WTC11 (cell line): ENCODE measurements around the gene SSB. TPM values are rescaled to one million over a fixed set of nuclear protein-coding genes. Genes with fewer than 3 reads are reported as not detected.

ENCODE experiments used
- ATF1 ChIP-seq: sonication (generic); formaldehyde crosslinking; IDR thresholded peaks from 2 replicates; pipeline ENCODE4 v1.8.1; 2023; ENCODE audit warnings: mild to moderate bottlenecking, moderate library complexity, missing genetic modification reagents
- CBFB ChIP-seq: sonication (generic); formaldehyde crosslinking; IDR thresholded peaks from 2 replicates; pipeline ENCODE4 v1.8.1; 2022; ENCODE audit warnings: mild to moderate bottlenecking, low read depth, missing genetic modification reagents
- CREB1 ChIP-seq: sonication (generic); formaldehyde crosslinking; IDR thresholded peaks from 2 replicates; pipeline ENCODE4 v1.8.0; 2023; ENCODE audit warnings: mild to moderate bottlenecking, missing genetic modification reagents
- HMGA2 ChIP-seq: fragments of 250-450 bp; sonication (Bioruptor Pico); IDR thresholded peaks from 2 replicates; pipeline ENCODE4 v1.4.0; 2021; ENCODE audit warnings: mild to moderate bottlenecking, moderate library complexity
- JUN ChIP-seq: sonication (generic); formaldehyde crosslinking; IDR thresholded peaks from 2 replicates; pipeline ENCODE4 v1.8.0; 2023; ENCODE audit warnings: mild to moderate bottlenecking, missing genetic modification reagents
- MYBL2 ChIP-seq: sonication (generic); formaldehyde crosslinking; IDR thresholded peaks from 2 replicates; pipeline ENCODE4 v1.8.1; 2023; ENCODE audit warnings: mild to moderate bottlenecking, moderate library complexity, missing genetic modification reagents
- NFYB ChIP-seq: sonication (generic); formaldehyde crosslinking; conservative IDR thresholded peaks from 2 replicates; pipeline ENCODE4 v1.8.0; 2022; ENCODE audit warnings: low read depth, missing genetic modification reagents
- PRRX2 ChIP-seq: fragments of 250-450 bp; sonication (Bioruptor Pico); IDR thresholded peaks from 2 replicates; pipeline ENCODE4 v1.8.0; 2021; ENCODE audit warnings: mild to moderate bottlenecking
- TEAD4 ChIP-seq: sonication (generic); formaldehyde crosslinking; IDR thresholded peaks from 2 replicates; pipeline ENCODE4 v1.8.0; 2022; ENCODE audit warnings: mild to moderate bottlenecking, missing genetic modification reagents
- TP53 ChIP-seq: sonication (generic); formaldehyde crosslinking; IDR thresholded peaks from 2 replicates; pipeline ENCODE4 v1.8.1; 2023; ENCODE audit warnings: mild to moderate bottlenecking, missing genetic modification reagents
- ZNF138 ChIP-seq: sonication (generic); formaldehyde crosslinking; conservative IDR thresholded peaks from 2 replicates; pipeline ENCODE4 v1.8.1; 2022; ENCODE audit warnings: mild to moderate bottlenecking, moderate library complexity, missing genetic modification reagents
- ZNF219 ChIP-seq: sonication (generic); formaldehyde crosslinking; IDR thresholded peaks from 2 replicates; pipeline ENCODE4 v1.8.0; 2023; ENCODE audit warnings: missing genetic modification reagents, mild to moderate bottlenecking, borderline replicate concordance
- ZNF232 ChIP-seq: sonication (generic); formaldehyde crosslinking; IDR thresholded peaks from 2 replicates; pipeline ENCODE4 v1.8.0; 2022; ENCODE audit warnings: mild to moderate bottlenecking, missing genetic modification reagents
- ZNF317 ChIP-seq: sonication (generic); formaldehyde crosslinking; IDR thresholded peaks from 2 replicates; pipeline ENCODE4 v1.8.1; 2023; ENCODE audit warnings: low read depth, mild to moderate bottlenecking, moderate library complexity, missing genetic modification reagents, borderline replicate concordance
- ZNF396 ChIP-seq: fragments of 250-450 bp; sonication (Bioruptor Pico); IDR thresholded peaks from 2 replicates; pipeline ENCODE4 v1.8.0; 2021; ENCODE audit warnings: mild to moderate bottlenecking, moderate library complexity, borderline replicate concordance
- total RNA-seq: library from RNA; stranded (reverse); gene quantifications from 3 replicates; pipeline ENCODE4 v1.2.3, GENCODE V29; 2021
- TF ChIP-seq, protein P1 (sequence below): fragments of 250-450 bp; sonication (Bioruptor Pico); IDR thresholded peaks from 2 replicates; pipeline ENCODE4 v1.9.0; 2021; ENCODE audit warnings: mild to moderate bottlenecking
- TF ChIP-seq, protein P2 (sequence below): fragments of 200-600 bp; IDR thresholded peaks from 2 replicates; pipeline ENCODE4 v1.8.0; 2022; ENCODE audit warnings: antibody characterized with exemption
- TF ChIP-seq, protein P3 (sequence below): fragments of 250-450 bp; sonication (Bioruptor Pico); IDR thresholded peaks from 2 replicates; pipeline ENCODE4 v1.9.0; 2021; ENCODE audit warnings: mild to moderate bottlenecking, borderline replicate concordance
- TF ChIP-seq, protein P4 (sequence below): sonication (generic); formaldehyde crosslinking; IDR thresholded peaks from 2 replicates; pipeline ENCODE4 v1.8.0; 2022; ENCODE audit warnings: mild to moderate bottlenecking, missing genetic modification reagents
- TF ChIP-seq, protein P5 (sequence below): fragments of 250-450 bp; sonication (Bioruptor Pico); IDR thresholded peaks from 2 replicates; pipeline ENCODE4 v2.1.2; 2022; ENCODE audit warnings: mild to moderate bottlenecking, moderate library complexity
- TF ChIP-seq, protein P6 (sequence below): sonication (generic); formaldehyde crosslinking; IDR thresholded peaks from 2 replicates; pipeline ENCODE4 v1.8.1; 2023; ENCODE audit warnings: mild to moderate bottlenecking, missing genetic modification reagents, moderate library complexity
- TF ChIP-seq, protein P7 (sequence below): sonication (generic); formaldehyde crosslinking; IDR thresholded peaks from 2 replicates; pipeline ENCODE4 v1.8.1; 2023; ENCODE audit warnings: mild to moderate bottlenecking, missing genetic modification reagents
- TF ChIP-seq, protein P8 (sequence below): sonication (generic); formaldehyde crosslinking; IDR thresholded peaks from 2 replicates; pipeline ENCODE4 v1.8.1; 2022; ENCODE audit warnings: mild to moderate bottlenecking, moderate library complexity, missing genetic modification reagents
- TF ChIP-seq, protein P9 (sequence below): sonication (generic); formaldehyde crosslinking; IDR thresholded peaks from 2 replicates; pipeline ENCODE4 v1.8.0; 2022; ENCODE audit warnings: mild to moderate bottlenecking, missing genetic modification reagents

The SSB gene
- total RNA-seq, 1 experiment from 2014 or later, result 235 TPM

DNA sequence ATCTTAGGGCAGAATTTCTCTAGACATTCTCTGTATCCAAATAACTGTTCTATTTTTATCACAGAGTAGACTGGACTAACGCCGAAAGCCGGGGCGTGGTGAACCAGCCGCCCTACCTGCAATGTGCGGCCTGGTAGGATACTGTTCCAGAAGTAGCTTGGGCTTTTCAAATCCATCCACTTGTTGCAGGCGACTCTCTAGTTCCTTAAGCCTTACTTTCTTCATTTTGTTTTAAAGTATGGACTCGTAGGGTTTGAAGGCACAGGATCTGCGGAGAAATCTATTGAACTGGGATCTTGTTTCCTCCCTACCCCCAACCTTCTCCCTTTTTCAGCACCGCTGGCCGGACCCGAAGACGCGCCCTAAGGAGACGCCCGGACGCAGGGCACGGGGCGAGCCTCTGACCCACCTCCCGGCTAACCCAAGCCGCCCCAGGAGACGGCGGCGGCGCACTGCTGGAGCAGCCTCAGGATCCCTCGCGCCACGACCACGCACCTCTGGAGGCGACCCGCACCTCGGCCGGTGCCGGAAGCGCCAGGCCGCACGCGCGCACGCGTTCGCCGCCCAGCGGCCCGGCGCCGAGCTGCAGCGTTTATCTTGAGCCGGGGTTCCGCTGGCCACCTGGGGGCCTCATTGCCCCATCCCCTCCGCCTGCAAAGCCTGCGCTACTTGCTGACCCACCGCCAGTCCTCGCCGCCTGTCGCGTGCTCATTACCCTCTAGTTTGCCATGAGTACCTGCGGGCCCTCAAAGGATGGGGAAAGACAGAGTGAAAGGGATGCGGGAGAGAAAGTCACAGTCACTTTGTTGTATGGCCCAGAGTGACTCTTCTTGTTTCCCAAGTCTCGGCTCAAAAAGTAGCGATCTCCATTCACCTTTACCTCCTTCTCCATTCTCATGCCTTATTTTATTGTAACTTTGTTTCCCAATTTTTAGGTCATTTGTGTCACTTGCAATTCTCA is 26.0 kb downstream of the SSB start, which contains the start of gene METTL5 (continued):
- TF ChIP-seq, protein P1, sequence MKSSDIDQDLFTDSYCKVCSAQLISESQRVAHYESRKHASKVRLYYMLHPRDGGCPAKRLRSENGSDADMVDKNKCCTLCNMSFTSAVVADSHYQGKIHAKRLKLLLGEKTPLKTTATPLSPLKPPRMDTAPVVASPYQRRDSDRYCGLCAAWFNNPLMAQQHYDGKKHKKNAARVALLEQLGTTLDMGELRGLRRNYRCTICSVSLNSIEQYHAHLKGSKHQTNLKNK (CRISPR knock-in tag), result no peak
- TF ChIP-seq, protein P2, sequence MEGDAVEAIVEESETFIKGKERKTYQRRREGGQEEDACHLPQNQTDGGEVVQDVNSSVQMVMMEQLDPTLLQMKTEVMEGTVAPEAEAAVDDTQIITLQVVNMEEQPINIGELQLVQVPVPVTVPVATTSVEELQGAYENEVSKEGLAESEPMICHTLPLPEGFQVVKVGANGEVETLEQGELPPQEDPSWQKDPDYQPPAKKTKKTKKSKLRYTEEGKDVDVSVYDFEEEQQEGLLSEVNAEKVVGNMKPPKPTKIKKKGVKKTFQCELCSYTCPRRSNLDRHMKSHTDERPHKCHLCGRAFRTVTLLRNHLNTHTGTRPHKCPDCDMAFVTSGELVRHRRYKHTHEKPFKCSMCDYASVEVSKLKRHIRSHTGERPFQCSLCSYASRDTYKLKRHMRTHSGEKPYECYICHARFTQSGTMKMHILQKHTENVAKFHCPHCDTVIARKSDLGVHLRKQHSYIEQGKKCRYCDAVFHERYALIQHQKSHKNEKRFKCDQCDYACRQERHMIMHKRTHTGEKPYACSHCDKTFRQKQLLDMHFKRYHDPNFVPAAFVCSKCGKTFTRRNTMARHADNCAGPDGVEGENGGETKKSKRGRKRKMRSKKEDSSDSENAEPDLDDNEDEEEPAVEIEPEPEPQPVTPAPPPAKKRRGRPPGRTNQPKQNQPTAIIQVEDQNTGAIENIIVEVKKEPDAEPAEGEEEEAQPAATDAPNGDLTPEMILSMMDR, result peak; percentile 78
- TF ChIP-seq, protein P3, sequence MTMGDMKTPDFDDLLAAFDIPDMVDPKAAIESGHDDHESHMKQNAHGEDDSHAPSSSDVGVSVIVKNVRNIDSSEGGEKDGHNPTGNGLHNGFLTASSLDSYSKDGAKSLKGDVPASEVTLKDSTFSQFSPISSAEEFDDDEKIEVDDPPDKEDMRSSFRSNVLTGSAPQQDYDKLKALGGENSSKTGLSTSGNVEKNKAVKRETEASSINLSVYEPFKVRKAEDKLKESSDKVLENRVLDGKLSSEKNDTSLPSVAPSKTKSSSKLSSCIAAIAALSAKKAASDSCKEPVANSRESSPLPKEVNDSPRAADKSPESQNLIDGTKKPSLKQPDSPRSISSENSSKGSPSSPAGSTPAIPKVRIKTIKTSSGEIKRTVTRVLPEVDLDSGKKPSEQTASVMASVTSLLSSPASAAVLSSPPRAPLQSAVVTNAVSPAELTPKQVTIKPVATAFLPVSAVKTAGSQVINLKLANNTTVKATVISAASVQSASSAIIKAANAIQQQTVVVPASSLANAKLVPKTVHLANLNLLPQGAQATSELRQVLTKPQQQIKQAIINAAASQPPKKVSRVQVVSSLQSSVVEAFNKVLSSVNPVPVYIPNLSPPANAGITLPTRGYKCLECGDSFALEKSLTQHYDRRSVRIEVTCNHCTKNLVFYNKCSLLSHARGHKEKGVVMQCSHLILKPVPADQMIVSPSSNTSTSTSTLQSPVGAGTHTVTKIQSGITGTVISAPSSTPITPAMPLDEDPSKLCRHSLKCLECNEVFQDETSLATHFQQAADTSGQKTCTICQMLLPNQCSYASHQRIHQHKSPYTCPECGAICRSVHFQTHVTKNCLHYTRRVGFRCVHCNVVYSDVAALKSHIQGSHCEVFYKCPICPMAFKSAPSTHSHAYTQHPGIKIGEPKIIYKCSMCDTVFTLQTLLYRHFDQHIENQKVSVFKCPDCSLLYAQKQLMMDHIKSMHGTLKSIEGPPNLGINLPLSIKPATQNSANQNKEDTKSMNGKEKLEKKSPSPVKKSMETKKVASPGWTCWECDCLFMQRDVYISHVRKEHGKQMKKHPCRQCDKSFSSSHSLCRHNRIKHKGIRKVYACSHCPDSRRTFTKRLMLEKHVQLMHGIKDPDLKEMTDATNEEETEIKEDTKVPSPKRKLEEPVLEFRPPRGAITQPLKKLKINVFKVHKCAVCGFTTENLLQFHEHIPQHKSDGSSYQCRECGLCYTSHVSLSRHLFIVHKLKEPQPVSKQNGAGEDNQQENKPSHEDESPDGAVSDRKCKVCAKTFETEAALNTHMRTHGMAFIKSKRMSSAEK (CRISPR knock-in tag), result no peak
- TF ChIP-seq HMGA2 (CRISPR knock-in tag) (no peak), TP53 (CRISPR knock-in tag) (no peak), ZNF219 (CRISPR knock-in tag) (no peak), JUN (no peak; the same call in 1 of the 2 replicates), MYBL2 (CRISPR knock-in tag) (peak; percentile 94), ATF1 (CRISPR knock-in tag) (peak; percentile 66; the same call in 1 of the 2 replicates), CBFB (no peak), ZNF138 (CRISPR knock-in tag) (no peak), CREB1 (CRISPR knock-in tag) (peak; percentile 66; the same call in 1 of the 2 replicates), ZNF232 (CRISPR knock-in tag) (peak; percentile 89), ZNF317 (CRISPR knock-in tag) (peak; percentile 44; the same call in 1 of the 2 replicates), NFYB (CRISPR knock-in tag) (no peak), ZNF396 (CRISPR knock-in tag) (no peak), PRRX2 (CRISPR knock-in tag) (no peak), TEAD4 (CRISPR knock-in tag) (no peak)
- TF ChIP-seq, protein P4, sequence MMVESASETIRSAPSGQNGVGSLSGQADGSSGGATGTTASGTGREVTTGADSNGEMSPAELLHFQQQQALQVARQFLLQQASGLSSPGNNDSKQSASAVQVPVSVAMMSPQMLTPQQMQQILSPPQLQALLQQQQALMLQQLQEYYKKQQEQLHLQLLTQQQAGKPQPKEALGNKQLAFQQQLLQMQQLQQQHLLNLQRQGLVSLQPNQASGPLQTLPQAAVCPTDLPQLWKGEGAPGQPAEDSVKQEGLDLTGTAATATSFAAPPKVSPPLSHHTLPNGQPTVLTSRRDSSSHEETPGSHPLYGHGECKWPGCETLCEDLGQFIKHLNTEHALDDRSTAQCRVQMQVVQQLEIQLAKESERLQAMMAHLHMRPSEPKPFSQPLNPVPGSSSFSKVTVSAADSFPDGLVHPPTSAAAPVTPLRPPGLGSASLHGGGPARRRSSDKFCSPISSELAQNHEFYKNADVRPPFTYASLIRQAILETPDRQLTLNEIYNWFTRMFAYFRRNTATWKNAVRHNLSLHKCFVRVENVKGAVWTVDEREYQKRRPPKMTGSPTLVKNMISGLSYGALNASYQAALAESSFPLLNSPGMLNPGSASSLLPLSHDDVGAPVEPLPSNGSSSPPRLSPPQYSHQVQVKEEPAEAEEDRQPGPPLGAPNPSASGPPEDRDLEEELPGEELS, result peak; percentile 58
- TF ChIP-seq, protein P5, sequence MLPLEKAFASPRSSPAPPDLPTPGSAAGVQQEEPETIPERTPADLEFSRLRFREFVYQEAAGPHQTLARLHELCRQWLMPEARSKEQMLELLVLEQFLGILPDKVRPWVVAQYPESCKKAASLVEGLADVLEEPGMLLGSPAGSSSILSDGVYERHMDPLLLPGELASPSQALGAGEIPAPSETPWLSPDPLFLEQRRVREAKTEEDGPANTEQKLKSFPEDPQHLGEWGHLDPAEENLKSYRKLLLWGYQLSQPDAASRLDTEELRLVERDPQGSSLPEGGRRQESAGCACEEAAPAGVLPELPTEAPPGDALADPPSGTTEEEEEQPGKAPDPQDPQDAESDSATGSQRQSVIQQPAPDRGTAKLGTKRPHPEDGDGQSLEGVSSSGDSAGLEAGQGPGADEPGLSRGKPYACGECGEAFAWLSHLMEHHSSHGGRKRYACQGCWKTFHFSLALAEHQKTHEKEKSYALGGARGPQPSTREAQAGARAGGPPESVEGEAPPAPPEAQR (CRISPR knock-in tag), result no peak
- TF ChIP-seq, protein P6, sequence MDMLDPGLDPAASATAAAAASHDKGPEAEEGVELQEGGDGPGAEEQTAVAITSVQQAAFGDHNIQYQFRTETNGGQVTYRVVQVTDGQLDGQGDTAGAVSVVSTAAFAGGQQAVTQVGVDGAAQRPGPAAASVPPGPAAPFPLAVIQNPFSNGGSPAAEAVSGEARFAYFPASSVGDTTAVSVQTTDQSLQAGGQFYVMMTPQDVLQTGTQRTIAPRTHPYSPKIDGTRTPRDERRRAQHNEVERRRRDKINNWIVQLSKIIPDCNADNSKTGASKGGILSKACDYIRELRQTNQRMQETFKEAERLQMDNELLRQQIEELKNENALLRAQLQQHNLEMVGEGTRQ (CRISPR knock-in tag), result no peak
- TF ChIP-seq, protein P7, sequence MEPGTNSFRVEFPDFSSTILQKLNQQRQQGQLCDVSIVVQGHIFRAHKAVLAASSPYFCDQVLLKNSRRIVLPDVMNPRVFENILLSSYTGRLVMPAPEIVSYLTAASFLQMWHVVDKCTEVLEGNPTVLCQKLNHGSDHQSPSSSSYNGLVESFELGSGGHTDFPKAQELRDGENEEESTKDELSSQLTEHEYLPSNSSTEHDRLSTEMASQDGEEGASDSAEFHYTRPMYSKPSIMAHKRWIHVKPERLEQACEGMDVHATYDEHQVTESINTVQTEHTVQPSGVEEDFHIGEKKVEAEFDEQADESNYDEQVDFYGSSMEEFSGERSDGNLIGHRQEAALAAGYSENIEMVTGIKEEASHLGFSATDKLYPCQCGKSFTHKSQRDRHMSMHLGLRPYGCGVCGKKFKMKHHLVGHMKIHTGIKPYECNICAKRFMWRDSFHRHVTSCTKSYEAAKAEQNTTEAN (CRISPR knock-in tag), result peak; percentile 94
- TF ChIP-seq, protein P8, sequence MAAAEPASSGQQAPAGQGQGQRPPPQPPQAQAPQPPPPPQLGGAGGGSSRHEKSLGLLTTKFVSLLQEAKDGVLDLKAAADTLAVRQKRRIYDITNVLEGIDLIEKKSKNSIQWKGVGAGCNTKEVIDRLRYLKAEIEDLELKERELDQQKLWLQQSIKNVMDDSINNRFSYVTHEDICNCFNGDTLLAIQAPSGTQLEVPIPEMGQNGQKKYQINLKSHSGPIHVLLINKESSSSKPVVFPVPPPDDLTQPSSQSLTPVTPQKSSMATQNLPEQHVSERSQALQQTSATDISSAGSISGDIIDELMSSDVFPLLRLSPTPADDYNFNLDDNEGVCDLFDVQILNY (CRISPR knock-in tag), result peak; percentile 61; the same call in 1 of the 2 replicates
- TF ChIP-seq, protein P9, sequence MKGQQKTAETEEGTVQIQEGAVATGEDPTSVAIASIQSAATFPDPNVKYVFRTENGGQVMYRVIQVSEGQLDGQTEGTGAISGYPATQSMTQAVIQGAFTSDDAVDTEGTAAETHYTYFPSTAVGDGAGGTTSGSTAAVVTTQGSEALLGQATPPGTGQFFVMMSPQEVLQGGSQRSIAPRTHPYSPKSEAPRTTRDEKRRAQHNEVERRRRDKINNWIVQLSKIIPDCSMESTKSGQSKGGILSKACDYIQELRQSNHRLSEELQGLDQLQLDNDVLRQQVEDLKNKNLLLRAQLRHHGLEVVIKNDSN (CRISPR knock-in tag), result no peak
